HCT116 (cell line): ENCODE data around the gene WNT1. TPM values are rescaled to one million over a fixed set of nuclear protein-coding genes. Genes with fewer than 3 reads are reported as not detected.

Experiments used
- ATAC-seq: fragments of 200-7000 bp; cut with Tn5 transposase; 2 replicates; pipeline ENCODE4 v1.9.1; 2020; ENCODE audit warnings: mild to moderate bottlenecking, moderate library complexity
- BruUV-seq: library from RNA; stranded (reverse); fragments of 400-500 nt; replicated peaks from 2 replicates; lab custom pipeline; 2021; lab: Mats Ljungman, UMichigan
- CTCF ChIA-PET: fragments of 300-600 bp; sonication (Branson Sonifier 250); formaldehyde crosslinking; loops from one replicate; lab custom pipeline; 2021; ENCODE audit warnings: antibody characterized with exemption; lab: Charles Lee
- POLR2A ChIA-PET: fragments of 300-600, 350-600 bp; sonication (Branson Sonifier 250); formaldehyde crosslinking; loops from one replicate; lab custom pipeline; 2021; ENCODE audit warnings: antibody characterized with exemption; lab: Charles Lee
- RAD21 ChIA-PET, 2 experiments: fragments of 300-600 bp; sonication (Branson Sonifier 250); formaldehyde crosslinking; loops; one replicate each; lab custom pipeline; 2023; ENCODE audit warnings: low total read pairs in 2 of 2; ENCODE audit not compliant: uncharacterized antibody in 2 of 2, unreplicated experiment in 2 of 2, low non-redundant PET in 1 of 2; lab: Charles Lee
- DNase-seq: peaks from one replicate; pipeline ENCODE4 v3.0.0-alpha.2; 2010; ENCODE audit warnings: low read depth, low spot score
- H2AFZ ChIP-seq: fragments of 200-600 bp; shearing (Covaris generic), sonication (generic); 2 replicates; pipeline ENCODE4 v1.6.1; 2017; ENCODE audit warnings: low read depth, mixed run types, mixed read lengths, antibody characterized with exemption, low read length; ENCODE audit not compliant: poor library complexity, severe bottlenecking
- H3K27ac ChIP-seq: 2 replicates; pipeline ENCODE4 v1.5.1; 2012; ENCODE audit warnings: low read depth, low read length
- H3K27me3 ChIP-seq: fragments of 200-600 bp; sonication (generic); 2 replicates; pipeline ENCODE4 v1.6.1; 2016; ENCODE audit warnings: mixed run types, low read length, mixed read lengths; ENCODE audit not compliant: insufficient read depth
- H3K36me3 ChIP-seq, 2 experiments: fragments of 200-500 bp in 1 of 2; fragments of 200-600 bp in 1 of 2; sonication (Bioruptor generic) in 1 of 2; sonication (generic) in 1 of 2; 2 replicates each; pipeline versions ENCODE4 v1.5.1 to v1.6.1; 2014 to 2016; ENCODE audit warnings: low read length in 2 of 2, inconsistent platforms in 1 of 2, mixed read lengths in 1 of 2, mixed run types in 1 of 2; ENCODE audit not compliant: insufficient read depth in 2 of 2, control insufficient read depth in 1 of 2
- H3K4me1 ChIP-seq, 2 experiments: fragments of 200-600 bp in 1 of 2; sonication (generic) in 1 of 2; 2 replicates each; pipeline versions ENCODE4 v1.5.1 to v1.6.1; 2012 to 2017; ENCODE audit warnings: low read length in 2 of 2, inconsistent platforms in 1 of 2, mild to moderate bottlenecking in 1 of 2, mixed read lengths in 1 of 2, mixed run types in 1 of 2, moderate library complexity in 1 of 2; ENCODE audit not compliant: insufficient read depth in 2 of 2, control insufficient read depth in 1 of 2
- H3K4me2 ChIP-seq: fragments of 200-600 bp; sonication (generic); 2 replicates; pipeline ENCODE4 v1.6.1; 2017; ENCODE audit warnings: mixed run types, low read length, mixed read lengths
- H3K4me3 ChIP-seq, 2 experiments: fragments of 200-600 bp in 1 of 2; sonication (generic) in 1 of 2; replicated peaks in 1 of 2; 2 replicates each; pipeline ENCODE4 v1.5.1; 2011 to 2016; ENCODE audit warnings: low read length in 2 of 2, control low read depth in 1 of 2, low read depth in 1 of 2, mild to moderate bottlenecking in 1 of 2, mixed read lengths in 1 of 2, mixed run types in 1 of 2
- H3K79me2 ChIP-seq: fragments of 200-600 bp; sonication (generic); 2 replicates; pipeline ENCODE4 v1.6.1; 2017; ENCODE audit warnings: mild to moderate bottlenecking, mixed run types, low read length, moderate library complexity, mixed read lengths; ENCODE audit not compliant: insufficient read depth
- H3K9ac ChIP-seq: fragments of 200-600 bp; sonication (generic); 2 replicates; pipeline ENCODE4 v1.6.1; 2016; ENCODE audit warnings: low read length, mixed read lengths
- H3K9me2 ChIP-seq: fragments of 200-600 bp; sonication (generic), shearing (Covaris generic); 2 replicates; pipeline ENCODE4 v1.6.1; 2017; ENCODE audit warnings: mixed run types, mild to moderate bottlenecking, moderate library complexity; ENCODE audit not compliant: insufficient read depth
- H3K9me3 ChIP-seq, 2 experiments: fragments of 200-500 bp in 1 of 2; fragments of 200-600 bp in 1 of 2; sonication (Bioruptor generic) in 1 of 2; sonication (generic) in 1 of 2; 2 replicates each; pipeline ENCODE4 v1.6.1; 2014 to 2017; ENCODE audit warnings: low read length in 2 of 2, mixed read lengths in 2 of 2, inconsistent platforms in 1 of 2, low read depth in 1 of 2, mild to moderate bottlenecking in 1 of 2, mixed run types in 1 of 2, moderate library complexity in 1 of 2; ENCODE audit not compliant: control insufficient read depth in 1 of 2, insufficient read depth in 1 of 2
- H4K20me1 ChIP-seq: fragments of 200-600 bp; sonication (generic), shearing (Covaris generic); 2 replicates; pipeline ENCODE4 v1.6.1; 2017; ENCODE audit warnings: mixed run types, mild to moderate bottlenecking, moderate library complexity; ENCODE audit not compliant: insufficient read depth
- ATF3 ChIP-seq: IDR thresholded peaks from 2 replicates; pipeline ENCODE4 v1.6.1; 2012
- CBX3 ChIP-seq: IDR thresholded peaks from 2 replicates; pipeline ENCODE4 v1.6.1; 2012; ENCODE audit warnings: low read depth
- CTCF ChIP-seq, 3 experiments: fragments of 200-600 bp in 1 of 3; sonication (generic) in 1 of 3; IDR thresholded peaks in 2 of 3; conservative IDR thresholded peaks in 1 of 3; 2 replicates each; pipeline ENCODE4 v1.5.1; 2012 to 2017; ENCODE audit warnings: low read depth in 2 of 3, low read length in 2 of 3, antibody characterized with exemption in 1 of 3, borderline replicate concordance in 1 of 3, control low read depth in 1 of 3, mild to moderate bottlenecking in 1 of 3, mixed read lengths in 1 of 3, mixed run types in 1 of 3, moderate library complexity in 1 of 3; ENCODE audit not compliant: insufficient read depth in 1 of 3
- POLR2AphosphoS5 ChIP-seq: IDR thresholded peaks from 2 replicates; pipeline ENCODE4 v1.6.1; 2011; ENCODE audit warnings: mild to moderate bottlenecking, low read depth, low read length, moderate library complexity
- RAD21 ChIP-seq: IDR thresholded peaks from 2 replicates; pipeline ENCODE4 v1.6.1; 2012; ENCODE audit warnings: low read depth, mild to moderate bottlenecking
- REST ChIP-seq: IDR thresholded peaks from 2 replicates; pipeline ENCODE4 v1.6.1; 2012; ENCODE audit warnings: low read depth
- SIN3A ChIP-seq: IDR thresholded peaks from 2 replicates; pipeline ENCODE4 v1.6.1; 2012; ENCODE audit warnings: low read depth
- TCF7L2 ChIP-seq: IDR thresholded peaks from 2 replicates; pipeline ENCODE4 v1.7.0; 2011; ENCODE audit warnings: borderline replicate concordance, inconsistent platforms; ENCODE audit not compliant: insufficient read depth, insufficient read length; ENCODE audit errors: extremely low read depth
- YY1 ChIP-seq: IDR thresholded peaks from 2 replicates; pipeline ENCODE4 v1.6.1; 2011; ENCODE audit warnings: low read length, low read depth, moderate library complexity, mild to moderate bottlenecking; ENCODE audit not compliant: insufficient replicate concordance; ENCODE audit errors: extremely low read depth
- ZBTB33 ChIP-seq: IDR thresholded peaks from 2 replicates; pipeline ENCODE4 v1.6.1; 2011; ENCODE audit warnings: mild to moderate bottlenecking, low read length, moderate library complexity; ENCODE audit not compliant: insufficient replicate concordance; ENCODE audit errors: extremely low read depth
- ZFX ChIP-seq: fragments of 450-650 bp; IDR thresholded peaks from 2 replicates; pipeline ENCODE4 v1.6.1; 2017
- intact Hi-C: fragments of 100-400 bp; cut with micrococcal nuclease; formaldehyde crosslinking; loops from 2 replicates; pipeline ENCODE4 v1.10.0; 2022
- total RNA-seq: library from RNA; stranded (reverse); gene quantifications from one replicate; pipeline ENCODE4 v1.2.1, GENCODE V29; 2021; ENCODE audit not compliant: unreplicated experiment

WNT1 gene
- total RNA-seq, 1 experiment from 2014 or later = not detected

GRCh38 chr12:48967991-48968390 lies 10.1 kb upstream of the WNT1 start:
- Histone ChIP-seq H3K4me3 (no peak overlapping the region), H3K4me1 (peaks cover 6 to 20% of the 10 kb centered on the region in 2 experiments; a peak in 3 of 4 replicates), H3K27ac (no peak overlapping the region), H3K36me3 (no peaks in the 10 kb centered on the region), H4K20me1 (no peaks in the 10 kb centered on the region), H3K9ac (no peak overlapping the region), H3K9me2 (no peaks in the 10 kb centered on the region), H3K79me2 (peaks cover 9% of the 10 kb centered on the region; the same call in 1 of the 2 replicates), H3K9me3 (no peaks in the 10 kb centered on the region), H2AFZ (no peak overlapping the region), H3K27me3 (no peaks in the 10 kb centered on the region)
- RAD21 ChIA-PET = no interaction called here
- ATAC-seq = no peak
- CTCF ChIA-PET = interaction anchor here (0.9 to 1.8 kb wide), 2 partner anchors 17 to 20 kb away, joined by 4 to 8 read pairs; no protein-coding TSS in a partner anchor
- POLR2A ChIA-PET = no interaction called here
- no peak for DNase-seq
- BruUV-seq = no TSS peak
- intact Hi-C loops = no loop called here
- TF ChIP-seq RAD21 (no peak), SIN3A (no peak), ZFX (no peak), TCF7L2 (no peak), POLR2AphosphoS5 (no peak), ZBTB33 (no peak)
- TF ChIP-seq, all 23 proteins: peak for 0
- H3K4me2 ChIP-seq = no peak overlapping the region

- RAD21 ChIA-PET = no interaction called here
- no peaks in the 10 kb centered on the region for H3K9me2 ChIP-seq
- H3K4me3 ChIP-seq = no peak overlapping the region
- no peaks in the 10 kb centered on the region for H3K36me3 ChIP-seq
- H3K27ac ChIP-seq = no peak overlapping the region
- BruUV-seq = no TSS peak
- no peaks in the 10 kb centered on the region for H3K27me3 ChIP-seq
- no peaks in the 10 kb centered on the region for H4K20me1 ChIP-seq
- no peaks in the 10 kb centered on the region for H3K9me3 ChIP-seq
- POLR2A ChIA-PET = interaction anchor here (0.6 kb wide), 1 partner anchor 56 kb away, joined by 3 read pairs; no protein-coding TSS in a partner anchor
- peaks cover 9% of the 10 kb centered on the region; the same call in 1 of the 2 replicates for H3K79me2 ChIP-seq
- H3K9ac ChIP-seq = no peak overlapping the region
- ATAC-seq (no peak), DNase-seq (no peak)
- H3K4me2 ChIP-seq = no peak overlapping the region
- CTCF ChIA-PET = interaction anchor here (0.9 kb wide), 1 partner anchor 17 kb away, joined by 4 read pairs; no protein-coding TSS in a partner anchor
- no peak overlapping the region for H2AFZ ChIP-seq
- H3K4me1 ChIP-seq = peaks cover 6 to 20% of the 10 kb centered on the region in 2 experiments; a peak in 3 of 4 replicates
- intact Hi-C loops = no loop called here
- TF ChIP-seq RAD21 = no peak
- TF ChIP-seq REST = no peak
- TF ChIP-seq CBX3 = no peak
- no peak for TF ChIP-seq CTCF (IDR thresholded peaks at IDR 0.05 in 2 of 3, conservative IDR thresholded peaks at IDR 0.05 in 1 of 3; ENCODE audit: borderline replicate concordance in 1 of 3, insufficient read depth in 1 of 3, low read depth in 2 of 3, low read length in 2 of 3)
- no peak for TF ChIP-seq ATF3
- TF ChIP-seq YY1 = no peak
Observed at GRCh38 chr12:48968467-48968866, 9.7 kb upstream of the WNT1 start.
